GM23248 (cell line): ENCODE results near the gene CCL23.

Source experiments
- EZH2 ChIP-seq: fragments of 200-600 bp; sonication (generic); IDR thresholded peaks from 2 replicates; pipeline ENCODE4 v1.6.1; 2018; ENCODE audit warnings: antibody characterized with exemption, mild to moderate bottlenecking; ENCODE audit not compliant: insufficient read depth, poor library complexity, severe bottlenecking
- EZH2phosphoT487 ChIP-seq: fragments of 200-600 bp; sonication (generic); IDR thresholded peaks from 2 replicates; pipeline ENCODE4 v1.6.1; 2018; ENCODE audit warnings: antibody characterized with exemption, moderate library complexity, mild to moderate bottlenecking, low read depth; ENCODE audit not compliant: insufficient read depth

DNA sequence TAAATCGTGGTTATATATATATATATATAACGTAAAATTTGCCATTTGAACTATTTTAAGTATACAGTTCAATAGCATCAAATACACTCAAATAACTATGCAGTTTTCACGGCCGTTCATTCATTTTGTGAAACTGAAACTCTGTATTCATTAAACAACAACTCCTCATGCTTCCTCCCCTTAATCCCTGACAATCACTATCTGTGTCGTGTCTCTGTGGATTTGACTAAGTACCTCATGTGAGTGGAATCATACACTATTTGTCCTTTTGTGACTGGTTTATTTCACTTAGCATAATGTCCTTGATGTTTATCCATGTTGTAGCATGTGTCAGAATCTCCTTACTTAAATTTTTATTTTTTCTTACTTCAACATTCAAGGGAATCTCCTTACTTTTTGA, 2.8 kb downstream of the CCL23 start:
- no peak for TF ChIP-seq EZH2phosphoT487
- no peak for TF ChIP-seq EZH2
